Activated T-cell treated with anti-CD3 and anti-CD28 coated beads, Interleukin-2, amount 50 U/mL, for 48 hours (primary cell): ENCODE data around the gene HNRNPA0.

Experiments
- DNase-seq, 2 experiments: peaks; one replicate each; pipeline ENCODE4 v3.0.0-alpha.2; 2020

HNRNPA0 gene

DNA sequence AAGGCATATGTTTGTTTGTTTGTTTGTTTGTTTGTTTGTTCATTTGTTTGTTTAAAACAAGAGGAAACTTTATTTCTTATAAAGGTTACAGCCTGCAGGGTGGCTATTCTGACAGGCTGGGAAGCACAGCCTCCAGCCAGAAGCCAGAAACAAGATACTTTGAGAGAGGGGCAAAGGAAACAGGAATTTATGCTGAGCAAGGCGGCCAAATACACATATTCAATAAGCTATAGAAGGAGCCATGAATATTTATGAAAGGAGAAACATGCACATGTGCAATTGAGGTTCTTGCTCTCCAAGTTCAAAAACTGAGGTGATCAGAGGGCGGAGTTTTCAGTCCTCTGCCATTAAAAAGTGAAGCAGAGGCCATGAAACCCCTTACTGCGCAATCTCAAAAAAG is 37.8 kb downstream of the HNRNPA0 start:
- no peak for DNase-seq

DNA sequence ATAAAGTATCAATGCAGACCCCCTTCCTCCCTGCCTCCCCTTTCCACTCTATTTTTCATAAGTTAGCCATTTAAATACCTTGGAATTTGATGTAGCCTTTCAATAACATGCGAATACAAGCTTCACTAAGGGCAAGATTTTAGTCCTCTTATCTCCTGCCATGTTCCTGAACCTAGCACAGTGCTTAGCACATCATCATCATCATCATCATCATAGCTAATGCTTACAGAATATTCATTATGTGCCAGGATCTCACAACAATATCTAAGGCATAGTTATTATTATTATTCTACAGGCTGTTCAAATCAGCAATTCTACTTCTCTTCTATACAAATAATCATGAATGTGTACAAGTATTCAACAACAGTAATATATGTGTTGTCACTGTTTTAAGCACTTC is 38.7 kb downstream of the HNRNPA0 start:
- no peak for DNase-seq

DNA sequence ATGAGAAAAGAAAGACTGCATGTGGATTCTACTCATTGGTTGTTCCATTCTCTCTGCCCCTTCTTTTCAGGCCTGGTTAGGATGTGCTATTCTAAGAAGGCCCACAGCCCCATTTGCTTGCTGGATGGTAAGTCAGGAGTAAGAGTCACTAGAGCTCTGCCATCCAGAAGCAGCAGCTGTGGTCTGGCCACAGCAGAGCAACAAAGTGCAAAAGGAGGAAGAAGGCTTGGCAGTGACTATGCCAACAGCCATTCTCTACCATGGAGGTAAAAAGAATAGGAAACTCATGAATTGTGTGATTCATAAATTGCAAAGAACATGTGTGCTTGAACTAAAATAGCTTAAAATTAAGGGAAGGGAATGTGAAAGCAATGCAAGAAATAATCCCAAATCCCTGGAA is 39.2 kb downstream of the HNRNPA0 start:
- no peak for DNase-seq

DNA sequence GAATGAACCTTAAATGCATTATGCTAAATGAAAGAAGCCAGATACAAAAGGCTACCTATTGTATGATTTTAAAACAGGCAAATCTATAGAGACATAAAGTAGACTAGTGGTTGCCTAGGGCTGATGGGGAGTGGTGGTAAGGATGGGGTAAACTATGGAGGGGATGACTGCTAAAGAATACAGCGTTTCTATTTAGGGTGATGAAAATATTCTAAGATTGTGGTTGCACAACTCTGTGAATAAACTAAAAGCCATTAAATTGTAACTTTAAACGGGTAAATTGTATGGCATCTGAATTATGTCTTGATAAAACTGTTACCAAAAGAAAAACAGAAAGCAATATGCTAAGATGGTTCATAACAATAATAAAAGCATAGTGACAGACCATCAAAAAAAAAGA is 39.7 kb downstream of the HNRNPA0 start:
- DNase-seq, result no peak

DNA sequence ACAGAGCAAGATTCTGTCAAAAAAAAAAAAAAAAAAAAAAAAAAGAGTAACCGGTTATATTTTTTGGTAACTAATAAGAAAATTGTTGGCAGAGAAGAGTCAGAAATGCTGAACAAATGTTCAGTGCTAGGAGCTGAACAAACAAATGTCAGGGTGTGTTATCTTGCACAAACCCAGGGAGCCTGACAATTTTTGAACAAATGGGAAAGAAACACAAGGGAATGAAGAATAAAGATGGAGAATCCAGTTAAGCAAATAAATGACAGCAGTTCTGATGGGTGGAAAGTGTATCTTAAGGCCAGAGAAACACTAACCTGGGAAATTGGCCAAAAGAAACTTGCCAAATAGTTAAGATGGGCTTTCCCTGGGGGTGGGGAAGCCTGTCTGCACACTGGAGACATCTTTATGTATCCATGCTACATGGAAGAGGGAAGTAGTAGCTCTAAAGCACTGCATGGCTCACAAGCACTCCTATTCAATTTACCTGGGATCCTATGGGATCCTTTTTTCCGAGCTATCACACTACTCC is 42.0 kb downstream of the HNRNPA0 start:
- no peak for DNase-seq

DNA sequence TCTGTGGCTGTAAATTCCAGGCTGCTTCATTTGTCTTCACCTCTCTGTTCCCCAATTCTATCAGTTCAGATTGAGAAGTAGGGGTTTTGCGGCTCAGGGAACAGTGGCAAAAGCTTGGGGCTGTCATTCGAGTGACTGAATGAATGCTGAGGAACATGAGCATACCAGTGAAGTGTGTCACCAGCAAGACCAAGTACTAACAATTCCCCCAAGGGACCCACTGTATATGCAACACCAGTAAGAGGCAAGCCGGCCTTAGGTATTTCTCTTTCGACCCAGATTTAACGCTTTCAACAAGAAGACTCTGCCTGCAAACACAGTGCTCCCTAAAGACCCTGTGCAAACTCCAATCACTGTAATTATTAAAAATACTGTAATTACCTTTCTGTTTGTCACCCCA is 44.1 kb downstream of the HNRNPA0 start:
- DNase-seq, result no peak

DNA sequence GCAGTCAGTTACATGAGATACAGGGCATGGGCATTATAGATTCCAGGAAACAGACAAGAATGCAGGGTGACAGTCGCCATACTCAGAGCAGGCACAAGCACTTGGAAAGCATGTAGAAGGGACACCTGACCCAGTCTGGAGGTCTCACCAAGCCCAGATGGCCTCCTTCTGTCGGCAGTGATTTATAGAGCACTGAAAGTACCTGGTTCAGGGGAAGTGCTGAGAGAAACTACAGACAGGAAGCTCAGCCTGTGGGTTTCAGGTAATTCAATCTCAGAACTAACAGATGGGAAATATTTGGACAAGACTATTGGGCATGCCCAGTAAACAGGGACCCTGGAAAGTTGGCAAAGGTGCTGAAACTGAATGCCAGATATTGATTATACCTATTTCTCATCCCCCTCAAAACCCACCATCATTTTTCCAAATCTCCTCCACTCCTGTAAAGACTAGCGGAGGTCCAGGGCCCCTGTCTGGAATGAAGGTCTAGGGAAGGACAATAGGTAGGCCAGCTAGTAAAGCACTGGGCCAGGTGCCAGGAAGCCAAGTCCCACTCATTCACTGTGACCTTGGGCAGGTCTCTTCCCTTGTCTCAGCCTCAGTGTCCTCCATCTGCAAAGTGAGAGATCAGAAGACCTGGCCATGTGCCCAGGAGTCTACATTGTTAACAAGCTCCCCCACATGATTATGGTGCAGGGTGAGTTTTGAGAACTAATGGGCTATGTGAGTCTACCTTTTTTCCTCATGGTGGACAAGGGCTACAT is 45.2 kb downstream of the HNRNPA0 start:
- DNase-seq, result no peak

DNA sequence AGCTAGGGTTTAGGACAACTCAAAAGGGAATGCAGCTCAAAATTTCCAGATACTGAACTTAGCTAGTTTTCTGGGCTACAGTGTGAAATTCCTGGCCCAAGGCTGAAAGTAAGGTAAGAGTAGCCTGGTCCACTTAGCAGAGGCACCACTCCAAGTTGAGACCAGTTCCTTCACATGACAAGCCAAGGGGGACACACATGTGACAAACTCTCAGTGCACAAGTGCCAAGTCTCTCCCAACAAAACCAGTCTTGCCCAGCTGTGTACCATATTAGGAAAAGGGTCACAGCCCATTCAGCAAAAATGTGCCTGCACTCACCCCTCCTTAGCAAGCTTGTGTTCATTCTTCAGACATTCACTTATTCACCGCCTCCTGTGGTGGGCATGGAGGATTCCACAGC is 46.1 kb downstream of the HNRNPA0 start:
- no peak for DNase-seq

DNA sequence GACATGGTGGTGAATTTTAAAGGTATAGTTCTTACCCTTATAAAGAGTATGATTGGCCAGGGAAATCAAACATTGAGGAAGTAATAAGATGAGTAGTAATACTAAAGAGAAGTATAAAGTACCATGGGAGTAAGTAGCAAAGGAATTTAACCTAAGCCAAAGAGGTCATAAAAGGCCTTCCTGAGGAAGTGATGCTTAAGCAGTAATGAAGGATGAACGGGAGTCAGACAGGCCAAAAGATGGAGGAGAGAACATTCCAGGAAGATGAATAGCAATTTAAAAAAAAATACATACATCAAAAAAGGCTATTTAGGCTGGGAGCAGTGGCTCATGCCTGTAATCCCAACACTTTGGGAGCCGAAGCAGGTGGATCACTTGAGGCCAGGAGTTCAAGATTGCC is 47.3 kb downstream of the HNRNPA0 start:
- DNase-seq, result no peak

DNA sequence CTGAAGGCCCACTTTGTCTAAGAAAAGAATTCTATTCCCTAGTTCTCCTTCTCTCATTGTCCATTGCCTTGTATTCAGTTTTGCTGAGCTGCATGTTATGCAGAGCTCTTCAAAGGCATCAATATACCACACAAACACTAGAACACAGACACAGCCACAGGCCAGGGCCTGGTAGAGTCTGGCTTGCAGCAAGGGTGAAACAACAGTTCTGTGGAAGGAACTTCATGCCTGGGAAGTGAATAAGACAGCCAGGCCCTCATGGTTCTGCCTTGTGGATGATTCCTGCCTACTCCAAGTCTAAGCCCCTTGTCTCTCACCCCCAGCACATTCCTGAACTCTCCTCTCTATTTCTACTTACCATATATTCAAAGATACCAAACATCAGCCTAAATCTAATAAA is 49.1 kb downstream of the HNRNPA0 start:
- DNase-seq, result no peak

DNA sequence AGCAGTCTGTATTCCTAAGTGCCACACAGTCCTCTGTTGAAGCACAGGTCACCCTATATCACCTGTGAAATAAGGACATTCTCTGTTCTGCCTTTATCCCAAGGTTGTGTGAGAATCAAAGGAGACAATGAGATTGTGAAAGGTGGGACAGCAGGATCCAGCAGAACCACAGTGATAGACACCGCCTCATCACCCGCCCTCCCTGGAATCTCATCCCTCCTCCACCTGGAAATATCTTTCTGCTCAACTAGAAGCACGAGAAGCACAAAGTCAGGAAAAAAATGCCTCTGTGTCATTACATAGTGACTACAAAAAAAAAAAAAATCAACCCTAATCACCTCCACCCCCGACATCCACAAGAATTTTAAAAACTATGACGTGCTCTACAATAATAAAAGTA is 50.6 kb downstream of the HNRNPA0 start:
- DNase-seq, result no peak

DNA sequence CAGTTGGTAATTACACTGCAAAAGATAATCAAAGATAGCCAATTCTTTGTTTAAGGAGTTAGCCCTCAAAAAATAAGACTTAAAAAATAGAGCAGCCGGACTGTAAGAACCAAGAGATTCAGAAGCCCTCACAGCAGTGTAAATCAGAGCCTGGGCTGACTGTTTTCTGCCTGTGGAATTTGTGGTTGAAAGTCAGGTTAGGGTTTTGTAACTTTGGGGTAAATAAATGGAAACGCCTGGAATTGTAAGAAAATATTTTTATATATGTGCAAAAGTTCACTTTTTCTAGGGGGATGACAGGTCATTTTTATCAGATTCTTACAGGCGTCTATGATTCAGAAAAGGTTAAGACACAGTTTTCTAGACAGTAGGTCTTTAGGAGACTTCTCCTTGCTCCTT is 53.9 kb downstream of the HNRNPA0 start:
- DNase-seq, result no peak

DNA sequence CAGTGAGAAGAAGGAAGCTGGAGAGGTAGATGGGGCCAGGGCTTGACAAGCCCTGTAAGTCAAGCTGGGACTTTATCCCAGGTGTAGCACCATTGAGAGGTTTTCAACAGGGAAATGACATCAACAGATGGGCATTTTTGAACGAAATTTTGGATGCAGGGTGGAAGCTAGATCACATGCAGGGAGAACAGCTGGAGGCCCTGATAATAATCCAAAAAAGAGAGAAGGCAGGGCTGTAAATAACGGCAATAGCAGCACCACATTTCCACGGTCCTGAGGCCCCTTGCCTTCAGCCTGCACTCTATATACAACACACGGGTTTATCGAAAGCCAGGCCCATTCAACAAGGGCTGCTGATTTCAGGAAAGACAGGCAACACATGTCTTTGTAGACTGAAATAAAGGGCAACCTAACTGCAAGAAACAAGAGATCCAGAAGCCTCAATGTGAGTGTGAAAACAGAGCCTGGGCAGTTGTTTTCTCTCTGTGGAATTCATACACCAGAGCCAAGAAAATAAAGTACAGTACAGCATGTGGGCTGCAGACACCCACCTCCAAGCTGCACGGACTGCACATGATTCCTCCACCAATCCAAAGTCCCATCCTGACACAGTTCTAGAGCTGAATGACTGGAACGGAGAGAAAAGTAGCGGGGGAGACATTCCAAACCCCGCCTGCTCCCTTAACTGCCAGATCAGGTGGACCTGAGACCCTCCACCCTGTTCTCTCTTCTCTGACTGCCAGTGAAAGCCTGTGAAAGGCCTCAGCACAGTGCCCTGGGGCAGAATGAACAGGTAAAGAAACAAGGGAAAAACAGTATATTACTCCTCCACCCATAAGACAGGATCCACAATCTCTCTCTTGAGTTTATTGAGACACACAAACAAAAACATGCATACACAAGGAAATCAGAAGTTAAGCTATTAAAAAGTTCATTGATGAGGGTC is 54.6 kb downstream of the HNRNPA0 start:
- DNase-seq, result no peak

DNA sequence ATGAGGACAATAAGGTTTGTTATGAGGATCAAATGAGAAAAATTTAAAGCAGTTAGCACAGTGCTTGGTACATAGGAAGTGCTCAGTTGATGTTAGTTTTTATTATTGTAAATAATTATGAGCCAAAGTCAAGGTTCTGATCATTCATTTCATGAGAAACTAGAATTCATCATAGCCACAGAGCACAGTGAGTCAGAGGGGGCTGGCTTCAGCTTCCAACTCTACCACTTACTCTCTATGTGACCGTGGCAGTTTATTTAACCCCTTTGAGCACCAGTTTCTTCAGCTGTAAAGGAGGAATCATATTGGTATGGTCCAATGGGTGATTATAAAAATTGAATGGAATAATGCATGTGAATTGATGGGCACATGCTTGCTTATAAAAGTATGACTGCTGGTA is 57.7 kb downstream of the HNRNPA0 start:
- DNase-seq, result peak; percentile 54 to 56

DNA sequence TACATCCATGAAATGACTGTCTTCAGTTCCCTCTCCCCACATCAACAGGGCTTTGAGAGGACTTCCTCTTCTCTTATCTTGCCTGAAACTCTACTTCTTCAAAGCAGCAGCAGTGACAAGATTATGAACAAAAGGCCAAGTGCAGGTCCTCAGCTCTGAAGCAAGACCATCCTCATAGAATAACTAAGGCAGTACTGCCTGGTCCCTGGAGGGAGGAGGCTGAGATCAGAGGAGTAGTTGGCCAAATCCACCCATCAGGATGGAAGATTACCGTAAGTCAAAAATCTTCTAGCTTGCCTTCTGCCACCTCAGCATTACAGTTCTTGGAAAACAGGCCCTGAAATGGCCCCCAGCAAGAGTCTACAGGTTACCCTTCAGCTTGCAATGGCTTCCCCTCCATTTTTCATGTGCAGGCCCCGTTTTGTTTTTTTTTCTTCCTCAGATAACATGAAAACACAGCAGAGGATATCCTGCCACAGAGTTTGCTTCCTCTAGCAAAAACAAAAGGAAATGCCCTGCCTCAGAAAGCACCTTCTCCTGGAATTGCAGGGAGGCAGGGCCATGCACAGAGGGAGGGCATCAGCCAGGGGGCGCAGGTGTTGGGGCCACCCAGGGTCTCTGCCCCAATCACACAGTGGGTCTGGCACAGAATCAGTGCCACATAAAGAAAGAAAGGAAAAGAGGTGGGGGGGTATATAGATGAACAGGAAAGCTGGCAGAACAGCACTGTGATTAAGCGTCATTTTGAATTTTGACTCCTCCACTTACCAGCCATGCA is 58.3 kb downstream of the HNRNPA0 start:
- DNase-seq, result peak; percentile 38 to 39
